Upper lobe of right lung (tissue), 1 donor: Measurements from ENCODE around the gene KLF11. TPM values are rescaled to one million over a fixed set of nuclear protein-coding genes. Genes with fewer than 3 reads are reported as not detected.
A peak's percentile ranks its signal among the peaks of the same experiment; 100 is the strongest.
"Not testable (repeated sequence)": the region's sequence is repeated elsewhere in the genome, so short reads cannot be mapped to it uniquely, and the experiment has no call there.

ENCODE experiments used
- ATAC-seq: fragments of 200-7000 bp; cut with Tn5 transposase; one replicate; pipeline ENCODE4 v1.9.1; 2020; ENCODE audit warnings: mild to moderate bottlenecking, moderate library complexity
- DNase-seq: peaks from one replicate; pipeline ENCODE4 v3.0.0-alpha.2; 2020
- H3K27ac ChIP-seq: fragments of 200-600 bp; one replicate; pipeline ENCODE4 v1.8.0; 2022
- H3K27me3 ChIP-seq: fragments of 200-600 bp; one replicate; pipeline ENCODE4 v1.8.0; 2022; ENCODE audit warnings: mild to moderate bottlenecking
- H3K36me3 ChIP-seq: fragments of 200-600 bp; one replicate; pipeline ENCODE4 v1.8.0; 2022
- H3K4me1 ChIP-seq: fragments of 200-600 bp; one replicate; pipeline ENCODE4 v1.8.0; 2022
- H3K4me3 ChIP-seq: fragments of 200-600 bp; one replicate; pipeline ENCODE4 v1.8.0; 2022; ENCODE audit warnings: mild to moderate bottlenecking
- H3K9me3 ChIP-seq: fragments of 200-600 bp; one replicate; pipeline ENCODE4 v1.8.0; 2022
- CTCF ChIP-seq: fragments of 200-600 bp; IDR thresholded peaks from one replicate; pipeline ENCODE4 v1.8.0; 2022; ENCODE audit warnings: antibody characterized with exemption
- intact Hi-C: fragments of 100-400 bp; cut with DNase I; formaldehyde crosslinking; loops from one replicate; pipeline ENCODE4 v1.11.0; 2022
- total RNA-seq: library from RNA; stranded (reverse); fragmentation: NEBNext Ultra II Directional; extraction: Animal tissue kit (Norgen Biotek cat#: 25700); gene quantifications from one replicate; pipeline ENCODE4 v1.2.1, GENCODE V29; 2021
- donor health status: DM: no; HTN: yes; CAD: no; lungs with severe emphysema.

Gene KLF11
- total RNA-seq, 1 donor from 2014 or later = 45.6 TPM

GRCh38 chr2:10012366-10012962 lies 30.9 kb upstream of the KLF11 start:
- H3K27me3 ChIP-seq, H3K27ac ChIP-seq, ATAC-seq, H3K36me3 ChIP-seq, H3K9me3 ChIP-seq, intact Hi-C loops, DNase-seq, H3K4me1 ChIP-seq, H3K4me3 ChIP-seq: not testable (repeated sequence)

GRCh38 chr2:10012963-10013461 lies 30.3 kb upstream of the KLF11 start:
- Histone ChIP-seq H3K4me1 (peaks cover 9% of the 10 kb centered on the region), H3K36me3 (no peaks in the 10 kb centered on the region), H3K27me3 (no peaks in the 10 kb centered on the region), H3K9me3 (no peaks in the 10 kb centered on the region), H3K4me3 (no peak overlapping the region), H3K27ac (no peak overlapping the region)
- DNase-seq (peak; percentile 60), ATAC-seq (peak; percentile 36)
- intact Hi-C loops = no loop called here
- no peak for TF ChIP-seq CTCF

- DNase-seq, intact Hi-C loops, H3K27ac ChIP-seq, ATAC-seq, H3K4me3 ChIP-seq, H3K27me3 ChIP-seq, H3K4me1 ChIP-seq, H3K36me3 ChIP-seq, H3K9me3 ChIP-seq: not testable (repeated sequence)
Observed at GRCh38 chr2:10013651-10014417, 29.5 kb upstream of the KLF11 start.

GRCh38 chr2:10014418-10015190 lies 28.7 kb upstream of the KLF11 start:
- intact Hi-C loops = no loop called here
- DNase-seq (no peak), ATAC-seq (no peak)
- TF ChIP-seq CTCF = no peak
- Histone ChIP-seq H3K36me3 (no peaks in the 10 kb centered on the region), H3K27me3 (no peaks in the 10 kb centered on the region), H3K27ac (no peak overlapping the region), H3K9me3 (no peaks in the 10 kb centered on the region), H3K4me3 (no peak overlapping the region), H3K4me1 (peaks cover 7% of the 10 kb centered on the region)

- H3K27ac ChIP-seq, DNase-seq, H3K36me3 ChIP-seq, H3K27me3 ChIP-seq, H3K4me3 ChIP-seq, H3K4me1 ChIP-seq, intact Hi-C loops, H3K9me3 ChIP-seq, ATAC-seq: not testable (repeated sequence)
Observed at GRCh38 chr2:10015376-10015989, 27.9 kb upstream of the KLF11 start.

- Histone ChIP-seq H3K27me3 (no peaks in the 10 kb centered on the region), H3K4me3 (no peak overlapping the region), H3K36me3 (no peaks in the 10 kb centered on the region), H3K9me3 (no peaks in the 10 kb centered on the region), H3K4me1 (peaks cover 8% of the 10 kb centered on the region), H3K27ac (no peak overlapping the region)
- no peak for ATAC-seq
- DNase-seq = no peak
- intact Hi-C loops = no loop called here
- TF ChIP-seq CTCF = no peak
Observed at GRCh38 chr2:10016001-10016801, 27.1 kb upstream of the KLF11 start.
